ENCODE results near the gene MRPS22. TPM values are rescaled to one million over a fixed set of nuclear protein-coding genes. Genes with fewer than 3 reads are reported as not detected.

Gene MRPS22
- total and polyA plus RNA-seq, 9 donors: 33.0 to 51.6 (median 36.8) TPM

GRCh38 chr3:139342054-139342453 lies 1.8 kb upstream of the MRPS22 start:
- TF ChIP-seq POLR2A (IDR thresholded peaks at IDR 0.05) (no peak), EP300 (IDR thresholded peaks at IDR 0.05) (no peak), CTCF (IDR thresholded peaks at IDR 0.05) (no peak)
- Histone ChIP-seq H3K4me1 (ENCODE audit: insufficient read depth) (peaks cover 8% of the 10 kb centered on the region), H3K27me3 (no peaks in the 10 kb centered on the region), H3K27ac (no peak overlapping the region), H3K36me3 (no peaks in the 10 kb centered on the region), H3K9me3 (no peaks in the 10 kb centered on the region), H3K4me3 (no peak overlapping the region)
- no peak for DNase-seq
- intact Hi-C loops (cut with DNase I): no loop called here

- TF ChIP-seq EP300 (IDR thresholded peaks at IDR 0.05) (no peak), CTCF (IDR thresholded peaks at IDR 0.05) (no peak), POLR2A (IDR thresholded peaks at IDR 0.05) (no peak)
- Histone ChIP-seq H3K4me3 (no peak overlapping the region), H3K27me3 (no peaks in the 10 kb centered on the region), H3K4me1 (ENCODE audit: insufficient read depth) (peaks cover 8% of the 10 kb centered on the region), H3K36me3 (no peaks in the 10 kb centered on the region), H3K9me3 (no peaks in the 10 kb centered on the region), H3K27ac (no peak overlapping the region)
- DNase-seq: no peak
- WGBS, 3 donors: 74 to 86% (median 84%) methylated on average over 2 of the region's 2 CpGs
- intact Hi-C loops (cut with DNase I): no loop called here
Measured at GRCh38 chr3:139346771-139347170, 3.0 kb downstream of the MRPS22 start.

GRCh38 chr3:139353920-139354556 lies 10.2 kb downstream of the MRPS22 start:
- Histone ChIP-seq H3K27ac (no peak overlapping the region), H3K4me1 (ENCODE audit: insufficient read depth) (no peaks in the 10 kb centered on the region), H3K36me3 (no peaks in the 10 kb centered on the region), H3K9me3 (no peaks in the 10 kb centered on the region), H3K4me3 (no peak overlapping the region), H3K27me3 (no peaks in the 10 kb centered on the region)
- intact Hi-C loops (cut with DNase I): no loop called here
- no peak for DNase-seq
- 69 to 81% (median 69%) methylated on average over 3 of the region's 3 CpGs for WGBS, 3 donors
- TF ChIP-seq POLR2A (IDR thresholded peaks at IDR 0.05): no peak
- no peak for TF ChIP-seq EP300 (IDR thresholded peaks at IDR 0.05)
- TF ChIP-seq CTCF (IDR thresholded peaks at IDR 0.05): no peak

GRCh38 chr3:139354661-139355060 lies 10.8 kb downstream of the MRPS22 start:
- H3K9me3 ChIP-seq: no peaks in the 10 kb centered on the region
- no peak overlapping the region for H3K4me3 ChIP-seq
- no peak for DNase-seq
- intact Hi-C loops (cut with DNase I): no loop called here
- H3K4me1 ChIP-seq (ENCODE audit: insufficient read depth): no peaks in the 10 kb centered on the region
- 78 to 87% (median 80%) methylated on average over 4 of the region's 4 CpGs for WGBS, 3 donors
- no peaks in the 10 kb centered on the region for H3K27me3 ChIP-seq
- TF ChIP-seq EP300 (IDR thresholded peaks at IDR 0.05) (no peak), POLR2A (IDR thresholded peaks at IDR 0.05) (no peak), CTCF (IDR thresholded peaks at IDR 0.05) (no peak)
- H3K36me3 ChIP-seq: no peaks in the 10 kb centered on the region
- no peak overlapping the region for H3K27ac ChIP-seq
